NT2/D1 (cell line): ENCODE measurements around the gene SLC39A11.

Source experiments
- DNase-seq: peaks from one replicate; pipeline ENCODE4 v3.0.0-alpha.2; 2011; ENCODE audit warnings: low read depth, low spot score
- H3K27me3 ChIP-seq: 2 replicates; pipeline ENCODE4 v1.6.0; 2011; ENCODE audit warnings: mild to moderate bottlenecking; ENCODE audit not compliant: insufficient read length, insufficient read depth
- H3K36me3 ChIP-seq: 2 replicates; pipeline ENCODE4 v1.6.1; 2011; ENCODE audit warnings: mild to moderate bottlenecking, low read length, mixed read lengths; ENCODE audit not compliant: insufficient read depth, insufficient read length
- H3K4me1 ChIP-seq: 2 replicates; pipeline ENCODE4 v1.5.1; 2011; ENCODE audit not compliant: insufficient read depth, insufficient read length
- H3K4me3 ChIP-seq: 2 replicates; pipeline ENCODE4 v1.5.1; 2011; ENCODE audit warnings: low read depth; ENCODE audit not compliant: insufficient read length
- H3K9ac ChIP-seq: 2 replicates; pipeline ENCODE4 v1.6.0; 2011; ENCODE audit warnings: low read depth; ENCODE audit not compliant: insufficient read length
- H3K9me3 ChIP-seq: 2 replicates; pipeline ENCODE4 v1.5.1; 2011; ENCODE audit warnings: mild to moderate bottlenecking, low read length; ENCODE audit not compliant: insufficient read depth
- SUZ12 ChIP-seq: IDR thresholded peaks from 2 replicates; pipeline ENCODE4 v1.6.1; 2011; ENCODE audit not compliant: insufficient read length, insufficient read depth; ENCODE audit errors: extremely low read depth
- YY1 ChIP-seq: IDR thresholded peaks from 2 replicates; pipeline ENCODE4 v1.6.1; 2011; ENCODE audit not compliant: insufficient read length, insufficient read depth
- ZNF274 ChIP-seq: IDR thresholded peaks from 2 replicates; pipeline ENCODE4 v1.6.1; 2011; ENCODE audit warnings: mild to moderate bottlenecking, low read depth, low read length

Gene SLC39A11

GRCh38 chr17:72922219-72922618 lies 170.3 kb downstream of the SLC39A11 start:
- Histone ChIP-seq H3K9ac (no peak overlapping the region), H3K4me1 (no peaks in the 10 kb centered on the region), H3K4me3 (no peak overlapping the region), H3K36me3 (no peaks in the 10 kb centered on the region), H3K27me3 (no peaks in the 10 kb centered on the region), H3K9me3 (0 out of 2 replicates have a peak, but pooled peaks cover under 1% of the 10 kb centered on the region)
- DNase-seq, result no peak
- no peak for TF ChIP-seq SUZ12
- no peak for TF ChIP-seq YY1
- TF ChIP-seq ZNF274, result no peak

DNA sequence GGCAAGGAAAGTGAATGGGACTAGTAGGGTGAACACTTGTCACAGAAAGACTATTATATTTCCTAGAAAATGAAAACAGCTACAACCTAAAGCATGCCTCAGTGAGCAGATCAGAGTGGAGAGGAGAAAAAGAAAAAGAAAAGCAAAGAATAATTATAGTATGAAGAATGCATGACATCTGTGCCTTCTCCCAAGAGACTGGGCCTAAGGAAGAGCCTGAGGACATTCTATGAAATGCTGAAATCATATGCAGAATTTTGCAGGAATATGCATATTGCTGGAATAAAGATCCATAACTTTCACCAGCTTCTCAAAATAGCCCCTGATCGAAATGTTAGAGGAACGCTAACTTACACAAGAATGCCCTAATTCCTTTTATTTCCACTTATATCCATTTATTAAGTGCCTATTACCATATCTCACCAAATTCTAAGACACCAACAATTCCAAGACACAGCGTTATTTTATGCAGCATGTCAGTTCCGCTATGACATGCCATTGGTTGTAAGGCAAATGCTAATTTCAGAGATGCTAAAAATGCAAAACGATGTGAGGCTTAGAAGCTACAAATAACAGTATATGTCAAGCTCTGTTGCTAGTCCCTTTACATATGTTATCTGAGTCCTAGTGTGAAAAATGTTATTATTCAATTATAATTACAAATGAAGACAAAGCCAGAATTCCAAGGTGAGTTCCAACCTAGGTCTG lies 171.0 kb downstream of the SLC39A11 start:
- TF ChIP-seq YY1 (no peak), SUZ12 (no peak), ZNF274 (no peak)
- H3K4me3 ChIP-seq, result no peak overlapping the region
- no peaks in the 10 kb centered on the region for H3K27me3 ChIP-seq
- no peak for DNase-seq
- peaks cover 2% of the 10 kb centered on the region for H3K36me3 ChIP-seq
- 0 out of 2 replicates have a peak, but pooled peaks cover 6% of the 10 kb centered on the region for H3K9me3 ChIP-seq
- H3K9ac ChIP-seq, result no peak overlapping the region
- H3K4me1 ChIP-seq, result no peaks in the 10 kb centered on the region

DNA sequence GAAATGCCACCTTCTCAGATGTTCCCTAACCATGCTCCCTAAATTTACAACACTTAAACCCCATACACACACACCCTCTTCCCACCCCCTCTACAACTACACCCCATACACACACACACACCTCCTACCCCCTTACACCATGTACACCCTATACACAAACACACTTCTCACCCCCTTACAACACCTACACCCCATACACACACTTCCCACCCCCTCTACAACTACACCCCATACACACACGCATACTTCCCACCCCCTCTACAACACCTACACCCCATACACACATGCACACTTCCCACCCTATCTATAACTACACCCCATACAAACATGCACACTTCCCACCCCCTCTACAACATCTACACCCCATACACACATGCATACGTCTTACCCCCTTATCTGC lies 172.0 kb downstream of the SLC39A11 start:
- H3K9me3 ChIP-seq, result 0 out of 2 replicates have a peak, but pooled peaks cover 6% of the 10 kb centered on the region
- no peaks in the 10 kb centered on the region for H3K4me1 ChIP-seq
- TF ChIP-seq YY1 (no peak), ZNF274 (no peak), SUZ12 (no peak)
- peaks cover 2% of the 10 kb centered on the region for H3K36me3 ChIP-seq
- no peak overlapping the region for H3K9ac ChIP-seq
- H3K27me3 ChIP-seq, result no peaks in the 10 kb centered on the region
- no peak for DNase-seq
- H3K4me3 ChIP-seq, result no peak overlapping the region

DNA sequence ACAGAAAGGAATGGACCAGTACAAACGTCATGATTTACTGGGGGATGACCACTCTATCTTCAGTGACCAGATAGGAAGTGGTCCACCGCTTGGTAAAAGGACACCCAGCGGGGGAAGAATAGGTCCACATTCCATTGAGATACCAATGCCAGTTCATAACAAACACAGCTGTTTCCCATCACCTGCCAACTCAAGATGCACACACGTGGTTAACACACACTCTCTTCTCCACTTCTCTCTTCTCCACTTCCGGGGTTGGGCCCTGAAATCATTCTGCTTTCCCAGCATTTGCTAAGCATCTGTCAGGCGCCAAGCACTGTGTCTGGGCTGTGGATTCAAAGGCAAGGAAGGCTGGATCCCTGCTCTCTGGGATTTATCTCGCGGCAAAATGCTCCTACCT lies 175.5 kb downstream of the SLC39A11 start:
- DNase-seq, result no peak
- 0 out of 2 replicates have a peak, but pooled peaks cover 6% of the 10 kb centered on the region for H3K9me3 ChIP-seq
- TF ChIP-seq YY1 (no peak), SUZ12 (no peak), ZNF274 (no peak)
- no peak overlapping the region for H3K4me3 ChIP-seq
- H3K4me1 ChIP-seq, result no peaks in the 10 kb centered on the region
- no peak overlapping the region for H3K9ac ChIP-seq
- peaks cover 2% of the 10 kb centered on the region for H3K36me3 ChIP-seq
- no peaks in the 10 kb centered on the region for H3K27me3 ChIP-seq

DNA sequence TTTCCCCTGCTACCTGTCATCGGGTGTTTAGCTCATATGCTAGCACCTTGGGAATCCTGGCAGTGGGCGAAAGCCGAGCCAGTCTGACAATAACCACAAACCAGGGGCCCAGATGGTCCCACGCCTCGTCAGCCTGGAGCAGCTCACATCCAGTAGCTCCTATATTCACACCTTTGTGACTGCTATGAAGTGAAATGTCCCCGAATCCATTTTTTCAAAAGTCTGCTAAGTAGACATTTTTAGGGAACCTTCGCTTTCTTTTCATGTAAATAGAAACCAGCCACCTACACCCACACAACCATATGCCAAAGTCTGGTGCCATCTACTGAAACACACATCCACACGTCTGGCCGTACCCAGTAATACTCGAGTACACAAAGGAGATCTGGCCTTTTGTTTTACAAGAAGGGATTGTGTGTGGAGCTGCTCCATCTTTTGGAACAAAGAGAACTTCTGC lies 176.8 kb downstream of the SLC39A11 start:
- Histone ChIP-seq H3K4me3 (no peak overlapping the region), H3K9ac (no peak overlapping the region), H3K4me1 (no peaks in the 10 kb centered on the region), H3K36me3 (peaks cover 2% of the 10 kb centered on the region), H3K27me3 (no peaks in the 10 kb centered on the region), H3K9me3 (0 out of 2 replicates have a peak, but pooled peaks cover 6% of the 10 kb centered on the region)
- DNase-seq, result no peak
- no peak for TF ChIP-seq ZNF274
- no peak for TF ChIP-seq YY1
- no peak for TF ChIP-seq SUZ12

- Histone ChIP-seq H3K36me3 (peaks cover 2% of the 10 kb centered on the region), H3K27me3 (no peaks in the 10 kb centered on the region), H3K9ac (no peak overlapping the region), H3K4me3 (no peak overlapping the region), H3K9me3 (0 out of 2 replicates have a peak, but pooled peaks cover 6% of the 10 kb centered on the region), H3K4me1 (no peaks in the 10 kb centered on the region)
- no peak for TF ChIP-seq SUZ12
- no peak for TF ChIP-seq ZNF274
- no peak for TF ChIP-seq YY1
- DNase-seq, result no peak
Measured at GRCh38 chr17:72913142-72913682, 179.3 kb downstream of the SLC39A11 start.

- Histone ChIP-seq H3K9me3 (no peaks in the 10 kb centered on the region), H3K9ac (no peak overlapping the region), H3K36me3 (no peaks in the 10 kb centered on the region), H3K4me1 (peaks cover 3% of the 10 kb centered on the region), H3K27me3 (no peaks in the 10 kb centered on the region), H3K4me3 (no peak overlapping the region)
- no peak for DNase-seq
- TF ChIP-seq SUZ12, result no peak
- TF ChIP-seq ZNF274, result no peak
- no peak for TF ChIP-seq YY1
Measured at GRCh38 chr17:72906306-72906705, 186.2 kb downstream of the SLC39A11 start.
